Measurements from ENCODE around the gene VKORC1L1. TPM values are rescaled to one million over a fixed set of nuclear protein-coding genes. Genes with fewer than 3 reads are reported as not detected.
A peak's percentile ranks its signal among the peaks of the same experiment; 100 is the strongest.

VKORC1L1 gene
- total RNA-seq, 1 experiment from 2014 or later: 30.9 TPM

DNA sequence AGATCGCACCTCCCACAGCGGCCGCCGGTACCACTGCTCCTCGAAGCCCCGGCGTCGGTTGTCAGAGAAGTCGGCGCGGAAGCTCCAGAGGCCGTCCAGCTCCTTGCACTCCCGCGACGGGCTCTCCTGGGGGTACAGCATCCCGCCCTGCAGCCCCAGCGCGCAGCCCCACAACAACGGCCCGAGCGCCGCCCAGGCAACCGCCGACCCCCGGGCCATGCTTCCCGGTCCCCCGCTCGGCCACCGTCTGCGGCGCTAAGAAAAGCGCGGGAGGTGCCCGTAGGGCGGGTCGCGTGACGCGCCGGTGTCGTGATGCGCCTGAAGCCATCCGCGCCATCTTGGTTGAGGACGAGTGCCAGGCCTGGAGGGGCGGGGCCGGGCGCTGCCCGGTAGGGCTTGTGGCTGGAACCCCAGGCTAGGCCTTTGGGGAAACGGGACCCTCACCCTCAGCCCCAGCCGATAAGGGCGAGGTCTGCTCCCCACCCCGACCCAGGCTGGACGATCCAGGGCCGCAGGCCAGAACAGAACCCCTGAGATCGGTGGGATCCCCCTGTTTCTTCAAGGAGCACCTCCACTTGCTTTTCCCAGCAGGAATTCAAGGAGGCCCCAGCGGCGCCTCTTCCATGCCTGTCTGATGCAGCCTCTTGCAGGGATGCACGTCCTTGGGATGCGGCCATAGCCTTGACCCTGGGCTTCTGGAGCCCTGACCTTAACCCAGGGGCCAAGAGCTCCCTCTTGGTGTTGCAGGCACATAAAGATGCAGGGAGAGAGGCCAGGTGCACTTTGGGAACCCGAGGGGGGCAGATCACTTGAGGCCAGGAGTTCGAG, 109.3 kb downstream of the VKORC1L1 start, which contains the start of gene GUSB (continued):
- no peak for TF ChIP-seq CEBPB (IDR thresholded peaks at IDR 0.05; ENCODE audit: low read depth)
- TF ChIP-seq, protein P1, sequence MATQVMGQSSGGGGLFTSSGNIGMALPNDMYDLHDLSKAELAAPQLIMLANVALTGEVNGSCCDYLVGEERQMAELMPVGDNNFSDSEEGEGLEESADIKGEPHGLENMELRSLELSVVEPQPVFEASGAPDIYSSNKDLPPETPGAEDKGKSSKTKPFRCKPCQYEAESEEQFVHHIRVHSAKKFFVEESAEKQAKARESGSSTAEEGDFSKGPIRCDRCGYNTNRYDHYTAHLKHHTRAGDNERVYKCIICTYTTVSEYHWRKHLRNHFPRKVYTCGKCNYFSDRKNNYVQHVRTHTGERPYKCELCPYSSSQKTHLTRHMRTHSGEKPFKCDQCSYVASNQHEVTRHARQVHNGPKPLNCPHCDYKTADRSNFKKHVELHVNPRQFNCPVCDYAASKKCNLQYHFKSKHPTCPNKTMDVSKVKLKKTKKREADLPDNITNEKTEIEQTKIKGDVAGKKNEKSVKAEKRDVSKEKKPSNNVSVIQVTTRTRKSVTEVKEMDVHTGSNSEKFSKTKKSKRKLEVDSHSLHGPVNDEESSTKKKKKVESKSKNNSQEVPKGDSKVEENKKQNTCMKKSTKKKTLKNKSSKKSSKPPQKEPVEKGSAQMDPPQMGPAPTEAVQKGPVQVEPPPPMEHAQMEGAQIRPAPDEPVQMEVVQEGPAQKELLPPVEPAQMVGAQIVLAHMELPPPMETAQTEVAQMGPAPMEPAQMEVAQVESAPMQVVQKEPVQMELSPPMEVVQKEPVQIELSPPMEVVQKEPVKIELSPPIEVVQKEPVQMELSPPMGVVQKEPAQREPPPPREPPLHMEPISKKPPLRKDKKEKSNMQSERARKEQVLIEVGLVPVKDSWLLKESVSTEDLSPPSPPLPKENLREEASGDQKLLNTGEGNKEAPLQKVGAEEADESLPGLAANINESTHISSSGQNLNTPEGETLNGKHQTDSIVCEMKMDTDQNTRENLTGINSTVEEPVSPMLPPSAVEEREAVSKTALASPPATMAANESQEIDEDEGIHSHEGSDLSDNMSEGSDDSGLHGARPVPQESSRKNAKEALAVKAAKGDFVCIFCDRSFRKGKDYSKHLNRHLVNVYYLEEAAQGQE (IDR thresholded peaks at IDR 0.05; ENCODE audit: low read depth): no peak
- peak; percentile 54 for TF ChIP-seq EGR1 (IDR thresholded peaks at IDR 0.05; ENCODE audit: low read depth)
- TF ChIP-seq CBX3 (IDR thresholded peaks at IDR 0.05; ENCODE audit: low read depth): peak; percentile 54; the same call in 1 of the 2 replicates

DNA sequence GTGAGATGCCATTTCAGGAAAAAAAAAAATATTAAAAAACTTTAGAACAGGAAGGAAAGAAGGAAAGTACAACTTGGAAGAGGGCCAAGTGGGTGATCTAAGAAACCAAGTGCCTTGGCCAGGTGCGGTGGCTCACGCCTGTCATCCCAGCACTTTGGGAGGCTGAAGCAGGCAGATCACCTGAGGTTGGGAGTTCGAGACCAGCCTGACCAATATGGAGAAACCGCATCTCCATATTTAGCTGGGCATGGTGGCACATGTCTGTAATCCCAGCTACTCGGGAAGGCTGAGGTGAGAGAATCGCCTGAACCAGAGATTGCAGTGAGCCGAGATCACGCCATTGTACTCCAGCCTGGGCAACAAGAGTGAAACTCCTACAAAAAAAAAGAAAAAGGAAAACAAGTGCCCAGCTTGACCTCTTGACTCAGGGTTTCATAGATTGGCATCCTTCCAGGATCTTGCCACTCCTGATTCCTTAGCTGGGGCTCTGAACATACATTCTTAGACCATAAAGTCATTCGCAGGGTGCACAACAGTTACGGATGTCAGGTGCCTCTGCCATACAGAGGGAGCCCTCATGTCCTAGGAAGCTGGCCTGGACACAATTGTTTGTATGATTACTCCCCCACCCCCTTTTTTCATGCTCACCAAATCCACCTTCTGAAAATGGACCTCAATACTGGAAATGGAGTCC, 111.2 kb downstream of the VKORC1L1 start:
- Histone ChIP-seq H3K9me3 (ENCODE audit: control insufficient read depth in 1 of 2, insufficient read depth in 1 of 2, low read depth in 1 of 2, low read length in 2 of 2) (no peaks in the 10 kb centered on the region), H3K79me2 (ENCODE audit: insufficient read depth, low read length) (peaks cover 26% of the 10 kb centered on the region), H3K27me3 (ENCODE audit: insufficient read depth, low read length) (no peaks in the 10 kb centered on the region), H3K4me2 (ENCODE audit: low read length) (no peak overlapping the region), H2AFZ (ENCODE audit: low read depth, low read length, poor library complexity, severe bottlenecking) (peak overlapping the region; percentile 32), H3K4me3 (replicated peaks in 1 of 2; ENCODE audit: low read depth in 1 of 2, low read length in 2 of 2) (no peak overlapping the region), H3K9ac (ENCODE audit: low read length) (no peak overlapping the region), H3K27ac (ENCODE audit: low read depth, low read length) (no peak overlapping the region), H4K20me1 (ENCODE audit: insufficient read depth) (no peaks in the 10 kb centered on the region), H3K4me1 (ENCODE audit: control insufficient read depth in 1 of 2, insufficient read depth in 2 of 2, low read length in 2 of 2) (peaks cover 18 to 28% of the 10 kb centered on the region in 2 experiments), H3K36me3 (ENCODE audit: control insufficient read depth in 1 of 2, insufficient read depth in 2 of 2, low read length in 2 of 2) (peaks cover 5 to 7% of the 10 kb centered on the region in 2 experiments; a peak in 2 of 4 replicates), H3K9me2 (ENCODE audit: insufficient read depth) (no peaks in the 10 kb centered on the region)
- no TSS peak for BruUV-seq (replicated peaks)
- DNase-seq (ENCODE audit: low read depth, low spot score) (no peak), ATAC-seq (no peak)
- ChIA-PET RAD21 (ENCODE audit: low non-redundant PET in 1 of 2, low total read pairs in 2 of 2, uncharacterized antibody in 2 of 2, unreplicated experiment in 2 of 2) (interaction anchor here in 1 of 2 experiments (0.7 kb wide), 1 partner anchor 173 kb away, joined by 5 read pairs; no protein-coding TSS in a partner anchor), POLR2A (no interaction called here), CTCF (no interaction called here)
- intact Hi-C loops (cut with micrococcal nuclease): no loop called here
- TF ChIP-seq ZFX (IDR thresholded peaks at IDR 0.05): no peak
- TF ChIP-seq, protein P2, sequence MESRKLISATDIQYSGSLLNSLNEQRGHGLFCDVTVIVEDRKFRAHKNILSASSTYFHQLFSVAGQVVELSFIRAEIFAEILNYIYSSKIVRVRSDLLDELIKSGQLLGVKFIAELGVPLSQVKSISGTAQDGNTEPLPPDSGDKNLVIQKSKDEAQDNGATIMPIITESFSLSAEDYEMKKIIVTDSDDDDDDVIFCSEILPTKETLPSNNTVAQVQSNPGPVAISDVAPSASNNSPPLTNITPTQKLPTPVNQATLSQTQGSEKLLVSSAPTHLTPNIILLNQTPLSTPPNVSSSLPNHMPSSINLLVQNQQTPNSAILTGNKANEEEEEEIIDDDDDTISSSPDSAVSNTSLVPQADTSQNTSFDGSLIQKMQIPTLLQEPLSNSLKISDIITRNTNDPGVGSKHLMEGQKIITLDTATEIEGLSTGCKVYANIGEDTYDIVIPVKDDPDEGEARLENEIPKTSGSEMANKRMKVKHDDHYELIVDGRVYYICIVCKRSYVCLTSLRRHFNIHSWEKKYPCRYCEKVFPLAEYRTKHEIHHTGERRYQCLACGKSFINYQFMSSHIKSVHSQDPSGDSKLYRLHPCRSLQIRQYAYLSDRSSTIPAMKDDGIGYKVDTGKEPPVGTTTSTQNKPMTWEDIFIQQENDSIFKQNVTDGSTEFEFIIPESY (IDR thresholded peaks at IDR 0.05; ENCODE audit: extremely low read depth, insufficient replicate concordance, low read length): no peak
- TF ChIP-seq, protein P3, sequence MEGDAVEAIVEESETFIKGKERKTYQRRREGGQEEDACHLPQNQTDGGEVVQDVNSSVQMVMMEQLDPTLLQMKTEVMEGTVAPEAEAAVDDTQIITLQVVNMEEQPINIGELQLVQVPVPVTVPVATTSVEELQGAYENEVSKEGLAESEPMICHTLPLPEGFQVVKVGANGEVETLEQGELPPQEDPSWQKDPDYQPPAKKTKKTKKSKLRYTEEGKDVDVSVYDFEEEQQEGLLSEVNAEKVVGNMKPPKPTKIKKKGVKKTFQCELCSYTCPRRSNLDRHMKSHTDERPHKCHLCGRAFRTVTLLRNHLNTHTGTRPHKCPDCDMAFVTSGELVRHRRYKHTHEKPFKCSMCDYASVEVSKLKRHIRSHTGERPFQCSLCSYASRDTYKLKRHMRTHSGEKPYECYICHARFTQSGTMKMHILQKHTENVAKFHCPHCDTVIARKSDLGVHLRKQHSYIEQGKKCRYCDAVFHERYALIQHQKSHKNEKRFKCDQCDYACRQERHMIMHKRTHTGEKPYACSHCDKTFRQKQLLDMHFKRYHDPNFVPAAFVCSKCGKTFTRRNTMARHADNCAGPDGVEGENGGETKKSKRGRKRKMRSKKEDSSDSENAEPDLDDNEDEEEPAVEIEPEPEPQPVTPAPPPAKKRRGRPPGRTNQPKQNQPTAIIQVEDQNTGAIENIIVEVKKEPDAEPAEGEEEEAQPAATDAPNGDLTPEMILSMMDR (IDR thresholded peaks at IDR 0.05 in 2 of 3, conservative IDR thresholded peaks at IDR 0.05 in 1 of 3; ENCODE audit: borderline replicate concordance in 1 of 3, insufficient read depth in 1 of 3, low read depth in 2 of 3, low read length in 2 of 3): no peak
- TF ChIP-seq ZNF274 (IDR thresholded peaks at IDR 0.05; ENCODE audit: low read depth, low read length): no peak
- no peak for TF ChIP-seq ELF1 (IDR thresholded peaks at IDR 0.05; ENCODE audit: borderline replicate concordance, low read depth)
- no peak for TF ChIP-seq JUND (IDR thresholded peaks at IDR 0.05)
- TF ChIP-seq CEBPB (IDR thresholded peaks at IDR 0.05; ENCODE audit: low read depth): no peak
- TF ChIP-seq, protein P4, sequence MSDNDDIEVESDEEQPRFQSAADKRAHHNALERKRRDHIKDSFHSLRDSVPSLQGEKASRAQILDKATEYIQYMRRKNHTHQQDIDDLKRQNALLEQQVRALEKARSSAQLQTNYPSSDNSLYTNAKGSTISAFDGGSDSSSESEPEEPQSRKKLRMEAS (IDR thresholded peaks at IDR 0.05): no peak
- TF ChIP-seq, protein P5, sequence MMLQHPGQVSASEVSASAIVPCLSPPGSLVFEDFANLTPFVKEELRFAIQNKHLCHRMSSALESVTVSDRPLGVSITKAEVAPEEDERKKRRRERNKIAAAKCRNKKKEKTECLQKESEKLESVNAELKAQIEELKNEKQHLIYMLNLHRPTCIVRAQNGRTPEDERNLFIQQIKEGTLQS (IDR thresholded peaks at IDR 0.05): no peak
- no peak for TF ChIP-seq POLR2A (IDR thresholded peaks at IDR 0.05; ENCODE audit: borderline replicate concordance, extremely low read depth, insufficient read depth, insufficient read length)
- TF ChIP-seq RAD21 (IDR thresholded peaks at IDR 0.05; ENCODE audit: low read depth): no peak
- TF ChIP-seq TCF7L2 (IDR thresholded peaks at IDR 0.05; ENCODE audit: borderline replicate concordance, extremely low read depth, insufficient read depth, insufficient read length): no peak

All from HCT116 (cell line).